ENCODE measurements around the gene DYNC2LI1.

GRCh38 chr2:43806719-43807031 lies 32.8 kb downstream of the DYNC2LI1 start:
- TF ChIP-seq CTCF (IDR thresholded peaks at IDR 0.05; ENCODE audit: borderline replicate concordance, extremely low read depth, low read length, poor library complexity, severe bottlenecking) (no peak), EZH2 (IDR thresholded peaks at IDR 0.05; ENCODE audit: borderline replicate concordance, low read depth, low read length, severe bottlenecking) (no peak)
